Thymus (tissue), 11 donors: ENCODE data around the gene FAM13A. TPM values are rescaled to one million over a fixed set of nuclear protein-coding genes. Genes with fewer than 3 reads are reported as not detected.
"Not testable (repeated sequence)": the region's sequence is repeated elsewhere in the genome, so short reads cannot be mapped to it uniquely, and the experiment has no call there.

Source experiments
- DNase-seq, 9 donors: peaks; one replicate each; pipeline ENCODE4 v3.0.0-alpha.2; 2013; ENCODE audit warnings: low spot score in 9 of 9, low read depth in 6 of 9, missing footprints in 1 of 9
- H3K27ac ChIP-seq, 2 donors: one replicate each; pipeline ENCODE4 v1.5.1; 2013; ENCODE audit warnings: control low read depth in 1 of 2, low read depth in 1 of 2, low read length in 1 of 2, mild to moderate bottlenecking in 1 of 2, moderate library complexity in 1 of 2
- H3K27me3 ChIP-seq, 2 donors: one replicate each; pipeline ENCODE4 v1.5.1; 2013; ENCODE audit warnings: low read length in 1 of 2; ENCODE audit not compliant: control insufficient read depth in 2 of 2, insufficient read depth in 1 of 2
- H3K36me3 ChIP-seq, 2 donors: one replicate each; pipeline ENCODE4 v1.5.1; 2013; ENCODE audit warnings: low read length in 1 of 2, mild to moderate bottlenecking in 1 of 2, moderate library complexity in 1 of 2; ENCODE audit not compliant: control insufficient read depth in 2 of 2, insufficient read depth in 2 of 2
- H3K4me1 ChIP-seq, 2 donors: one replicate each; pipeline ENCODE4 v1.5.1; 2013; ENCODE audit warnings: low read length in 2 of 2; ENCODE audit not compliant: control insufficient read depth in 2 of 2, insufficient read depth in 2 of 2
- H3K4me3 ChIP-seq, 2 donors: one replicate each; pipeline ENCODE4 v1.5.1; 2013; ENCODE audit warnings: low read length in 2 of 2, control low read depth in 1 of 2, mild to moderate bottlenecking in 1 of 2
- H3K9me3 ChIP-seq, 2 donors: one replicate each; pipeline ENCODE4 v1.5.1; 2013; ENCODE audit warnings: low read length in 1 of 2, mild to moderate bottlenecking in 1 of 2; ENCODE audit not compliant: control insufficient read depth in 2 of 2, insufficient read depth in 1 of 2
- WGBS: extraction: QIAGEN DNeasy Blood & Tissue Kit; methylation state at CpG from one replicate; pipeline ENCODE4 v1.1.7; 2013; 5-methylcytosine and 5-hydroxymethylcytosine counted together
- polyA plus RNA-seq: library from polyadenylated mRNA; stranded (reverse); fragments of 200-250 nt; gene quantifications from one replicate; pipeline ENCODE4 v1.2.3, GENCODE V29; 2013
- total RNA-seq: library from RNA; stranded (reverse); fragments of 120-200 nt; gene quantifications from one replicate; pipeline ENCODE4 v1.2.4, GENCODE V29; 2013
- donor health status: healthy.

Gene FAM13A
- total and polyA plus RNA-seq, 2 donors = 9.0 to 9.3 TPM

DNA sequence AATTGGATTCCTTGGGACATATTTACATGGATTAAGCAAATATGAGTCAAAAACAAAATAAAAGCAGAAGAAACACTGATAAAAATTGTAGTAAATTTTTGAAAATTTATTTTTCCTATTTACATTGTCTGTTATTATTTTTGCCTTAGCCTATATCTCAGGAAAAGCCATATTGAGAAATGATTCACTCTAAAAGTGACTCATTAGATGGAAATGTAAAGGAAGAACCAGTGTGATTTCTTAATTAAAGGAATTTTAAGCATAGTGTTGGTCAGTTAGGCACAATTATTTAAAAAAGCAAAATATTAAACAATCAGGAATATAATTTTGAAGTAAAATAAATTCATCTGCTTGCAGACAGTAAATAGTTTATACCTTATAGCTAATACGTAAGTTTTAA is 191.9 kb downstream of the FAM13A start:
- 100% methylated on average over 1 of the region's 1 CpG for WGBS
- Histone ChIP-seq H3K27ac (no peak overlapping the region), H3K36me3 (no peaks in the 10 kb centered on the region), H3K27me3 (no peaks in the 10 kb centered on the region), H3K4me1 (no peaks in the 10 kb centered on the region), H3K9me3 (no peaks in the 10 kb centered on the region), H3K4me3 (no peak overlapping the region)
- no peak for DNase-seq

DNA sequence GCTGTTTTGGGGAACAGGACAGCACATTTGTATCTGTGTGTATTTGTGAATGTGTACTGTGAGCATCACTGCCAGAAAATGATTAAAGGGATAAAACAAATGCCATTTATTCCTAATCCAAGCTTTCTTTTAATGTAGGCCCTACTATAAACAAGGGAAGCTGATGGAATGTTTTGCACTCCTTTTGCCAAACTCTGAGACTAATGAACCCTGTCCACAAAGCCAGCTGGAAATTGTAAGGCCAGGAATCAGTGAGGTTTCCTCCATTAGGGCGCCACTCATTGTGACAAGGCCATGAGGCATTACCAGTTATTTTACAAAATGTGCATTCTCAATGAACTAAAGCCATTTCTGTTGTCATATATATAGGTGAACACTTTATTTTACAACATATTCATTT is 196.4 kb downstream of the FAM13A start:
- Histone ChIP-seq H3K4me3 (no peak overlapping the region), H3K9me3 (no peaks in the 10 kb centered on the region), H3K36me3 (no peaks in the 10 kb centered on the region), H3K4me1 (no peaks in the 10 kb centered on the region), H3K27me3 (no peaks in the 10 kb centered on the region), H3K27ac (no peak overlapping the region)
- no peak for DNase-seq
- WGBS = 100% methylated on average over 1 of the region's 1 CpG

DNA sequence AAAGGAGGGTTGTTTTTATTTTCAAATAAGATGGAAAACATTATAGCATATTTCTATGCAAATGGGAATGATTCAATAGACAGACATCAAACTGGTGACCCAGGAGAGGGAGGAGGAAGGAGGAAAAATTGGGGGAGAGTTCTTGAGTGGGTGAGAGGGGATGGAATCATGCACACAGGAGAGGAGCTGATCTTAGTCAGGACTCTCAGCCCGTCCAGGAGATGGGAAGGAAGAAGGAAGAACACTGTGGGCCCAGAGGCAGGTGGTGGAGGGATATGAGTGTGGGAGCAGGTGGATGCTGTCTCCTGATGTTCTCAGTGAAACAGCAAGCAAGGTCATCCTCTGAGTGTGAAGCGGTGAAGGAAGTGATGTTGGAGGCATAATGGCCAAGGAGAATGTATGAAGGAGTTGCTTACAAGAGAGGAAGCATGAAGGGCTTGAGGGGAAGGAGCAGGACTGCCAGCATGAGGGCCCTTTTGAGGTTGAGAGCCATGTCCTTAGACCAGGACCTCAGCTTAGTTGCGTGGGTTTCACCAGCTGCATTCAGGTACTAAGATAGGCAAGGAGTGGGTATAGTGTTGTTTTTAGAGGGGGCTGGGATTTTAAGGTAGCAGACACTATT is 197.7 kb downstream of the FAM13A start:
- no peak overlapping the region for H3K4me3 ChIP-seq

DNA sequence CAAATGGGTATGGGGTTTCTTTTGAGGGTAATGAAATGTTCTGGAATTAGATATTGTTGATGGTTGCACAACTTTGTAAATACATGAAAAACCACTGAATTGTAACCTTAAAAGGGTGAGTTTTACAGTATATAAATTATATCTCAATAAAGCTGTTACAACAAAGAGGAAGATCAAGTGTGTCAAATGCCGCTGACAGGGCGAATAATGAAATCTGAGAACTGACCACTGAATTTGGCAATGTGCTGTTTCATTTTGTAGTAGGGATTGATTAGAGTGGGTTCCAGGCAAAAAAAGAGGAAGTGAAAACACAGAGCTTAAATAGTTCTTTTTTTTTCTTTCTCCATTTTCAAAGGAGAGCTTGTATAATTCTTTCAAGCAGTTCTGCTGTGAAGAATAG is 198.2 kb downstream of the FAM13A start:
- Histone ChIP-seq H3K27ac (no peak overlapping the region), H3K4me1 (no peaks in the 10 kb centered on the region), H3K27me3 (no peaks in the 10 kb centered on the region), H3K36me3 (no peaks in the 10 kb centered on the region), H3K4me3 (no peak overlapping the region), H3K9me3 (no peaks in the 10 kb centered on the region)
- 62% methylated on average over 2 of the region's 2 CpGs for WGBS
- DNase-seq = peak in 1 of 9 donors; percentile 17

More for the DNA sequence above, 197.7 kb downstream of the FAM13A start:
- Histone ChIP-seq H3K9me3 (no peaks in the 10 kb centered on the region), H3K27me3 (no peaks in the 10 kb centered on the region), H3K36me3 (no peaks in the 10 kb centered on the region), H3K4me1 (no peaks in the 10 kb centered on the region), H3K27ac (no peak overlapping the region)
- WGBS = 83% methylated on average over 3 of the region's 3 CpGs
- DNase-seq = no peak

DNA sequence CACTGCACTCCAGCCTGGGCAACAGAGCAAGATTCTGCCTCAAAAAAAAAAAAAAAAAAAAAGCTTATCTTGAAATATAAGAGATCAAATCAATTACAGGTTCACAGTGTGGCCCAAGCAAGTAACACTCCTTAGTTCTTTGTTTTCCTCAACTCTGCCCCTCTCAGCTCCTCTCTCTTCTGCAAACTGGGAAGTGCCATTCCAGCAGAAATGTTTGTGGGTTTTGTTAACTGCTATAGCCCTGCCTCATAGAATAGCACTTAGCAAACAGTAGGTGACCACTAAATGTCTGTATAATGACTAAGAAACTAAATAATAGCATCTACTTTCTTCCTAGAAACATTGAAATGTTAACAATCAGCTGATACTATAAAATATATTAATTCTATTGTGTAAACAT is 199.4 kb downstream of the FAM13A start:
- H3K27me3 ChIP-seq = no peaks in the 10 kb centered on the region

DNA sequence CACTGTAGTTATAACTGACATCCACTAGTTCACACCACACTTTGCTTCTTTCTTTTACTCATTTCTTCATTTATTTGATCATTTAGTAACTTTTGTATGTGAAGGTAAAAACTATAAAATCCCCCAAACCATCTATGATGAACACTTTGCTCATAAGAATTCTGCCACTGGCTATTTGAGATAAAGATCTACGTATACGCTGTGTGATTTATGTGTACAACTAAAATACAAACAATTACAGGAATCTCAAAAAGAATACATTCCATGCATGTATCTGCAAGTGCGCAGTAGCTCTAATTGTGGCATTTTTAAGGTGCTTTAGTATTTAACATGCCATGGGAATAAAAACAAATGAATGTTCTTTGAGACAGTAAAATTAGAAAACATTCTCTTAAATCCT is 202.5 kb downstream of the FAM13A start:
- over 99% methylated on average over 3 of the region's 3 CpGs for WGBS
- no peak for DNase-seq
- Histone ChIP-seq H3K9me3 (no peaks in the 10 kb centered on the region), H3K27me3 (no peaks in the 10 kb centered on the region), H3K4me1 (no peaks in the 10 kb centered on the region), H3K27ac (no peak overlapping the region), H3K4me3 (no peak overlapping the region), H3K36me3 (no peaks in the 10 kb centered on the region)

More for the DNA sequence above, 199.4 kb downstream of the FAM13A start:
- H3K4me3 ChIP-seq = no peak overlapping the region
- H3K4me1 ChIP-seq = no peaks in the 10 kb centered on the region
- no peaks in the 10 kb centered on the region for H3K9me3 ChIP-seq
- no peak overlapping the region for H3K27ac ChIP-seq
- H3K36me3 ChIP-seq = no peaks in the 10 kb centered on the region
- no peak for DNase-seq

DNA sequence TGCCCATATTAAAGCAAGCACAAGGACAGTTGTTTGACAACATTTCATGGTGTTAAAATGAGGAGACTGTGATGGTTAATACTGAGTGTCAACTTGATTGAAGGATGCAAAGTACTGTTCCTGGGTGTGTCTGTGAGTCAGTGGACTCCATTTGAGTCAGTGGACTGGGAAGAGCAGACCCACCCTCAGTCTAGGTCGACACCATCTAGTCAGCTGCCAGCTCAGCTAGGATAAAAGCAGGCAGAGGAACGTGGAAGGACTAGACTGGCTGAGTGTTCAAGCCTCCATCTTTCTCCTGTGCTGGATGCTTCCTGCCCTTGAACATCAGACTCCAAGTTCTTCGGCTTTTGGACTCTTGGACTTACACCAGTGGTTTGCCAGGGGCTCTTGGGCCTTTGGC is 203.4 kb downstream of the FAM13A start:
- 98% methylated on average over 3 of the region's 3 CpGs for WGBS
- not testable (repeated sequence) for H3K27ac ChIP-seq, H3K4me3 ChIP-seq, H3K9me3 ChIP-seq, H3K36me3 ChIP-seq, H3K27me3 ChIP-seq, H3K4me1 ChIP-seq, DNase-seq

DNA sequence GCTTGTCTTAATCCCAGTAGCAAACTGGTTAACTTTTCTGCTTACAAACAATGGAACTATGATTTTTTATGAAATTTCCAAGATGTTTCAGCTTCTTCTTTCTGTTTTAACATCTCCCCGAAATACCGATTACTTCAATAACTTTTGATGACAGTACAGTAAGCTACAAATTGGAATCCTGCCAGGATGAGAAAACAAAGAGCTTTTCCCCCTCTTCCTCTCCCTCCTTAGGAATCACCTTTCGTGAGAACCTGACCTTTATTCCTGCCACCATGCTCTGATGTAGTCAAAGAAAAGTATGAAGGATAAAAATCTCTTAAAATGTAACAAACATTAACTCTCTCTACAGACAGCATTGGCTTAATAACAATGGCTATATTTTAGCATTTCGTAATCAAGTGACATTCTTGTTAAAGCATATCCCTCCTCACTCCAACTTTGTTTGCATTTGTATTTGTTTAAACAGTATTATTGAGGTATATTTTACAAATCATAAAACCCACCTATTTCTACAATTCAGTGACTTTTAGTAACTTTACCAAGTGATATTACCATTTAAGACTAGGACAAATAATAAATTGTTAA is 210.7 kb downstream of the FAM13A start:
- H3K4me1 ChIP-seq = no peaks in the 10 kb centered on the region
- H3K27me3 ChIP-seq = no peaks in the 10 kb centered on the region
- 93% methylated on average over 4 of the region's 4 CpGs for WGBS
- H3K27ac ChIP-seq = no peak overlapping the region
- no peaks in the 10 kb centered on the region for H3K9me3 ChIP-seq
- DNase-seq = no peak
- no peaks in the 10 kb centered on the region for H3K36me3 ChIP-seq
- H3K4me3 ChIP-seq = no peak overlapping the region

DNA sequence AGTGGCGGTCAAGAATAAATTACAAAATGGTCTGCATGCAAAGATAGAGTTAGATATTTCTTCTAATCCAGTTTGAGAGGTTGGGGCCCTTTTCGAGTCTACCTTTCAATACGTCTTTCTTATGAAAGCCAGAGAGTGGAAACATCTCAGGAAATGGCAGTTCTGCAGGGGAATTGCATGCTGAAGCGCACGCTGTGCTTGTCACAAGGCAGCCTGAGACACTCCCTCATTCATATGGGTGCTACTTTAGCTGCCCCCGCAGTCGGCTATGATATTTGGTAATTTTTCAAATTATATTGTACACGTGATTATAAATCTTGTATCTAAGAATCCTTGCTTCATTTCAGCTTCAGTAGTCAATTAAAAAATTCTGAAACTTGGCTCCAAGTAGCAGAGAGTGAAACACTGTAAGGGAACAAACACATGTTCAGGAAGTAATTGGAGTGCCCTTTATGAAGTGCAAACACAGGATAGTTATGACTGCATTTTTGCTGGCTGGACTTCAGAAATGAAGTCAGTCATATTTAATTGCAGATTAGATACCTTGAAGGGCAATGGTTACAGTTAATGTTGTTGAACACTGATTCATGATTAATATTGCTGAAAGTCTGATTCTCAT is 213.8 kb downstream of the FAM13A start:
- Histone ChIP-seq H3K27ac (no peak overlapping the region), H3K4me1 (no peaks in the 10 kb centered on the region)
- 87% methylated on average over 8 of the region's 8 CpGs for WGBS

More for the DNA sequence above, 213.8 kb downstream of the FAM13A start:
- H3K36me3 ChIP-seq = no peaks in the 10 kb centered on the region
- DNase-seq = no peak
- H3K27me3 ChIP-seq = no peaks in the 10 kb centered on the region
- no peaks in the 10 kb centered on the region for H3K9me3 ChIP-seq
- H3K4me3 ChIP-seq = no peak overlapping the region
